Heart left ventricle (tissue), 13 donors: ENCODE data around the gene KMO.

Experiments
- POLR2A ChIP-seq, 2 donors: fragments of 450-650 bp; IDR thresholded peaks; one replicate each; pipeline ENCODE4 v1.6.1; 2017; ENCODE audit warnings: antibody characterized with exemption in 2 of 2, mild to moderate bottlenecking in 2 of 2, moderate library complexity in 2 of 2
- TF ChIP-seq, protein P1 (sequence below), 12 donors: fragments of 200-600 bp; sonication (generic) in 4 of 12; IDR thresholded peaks; one replicate each; pipeline versions ENCODE4 v1.5.0 to v1.8.0; 2018 to 2022; ENCODE audit warnings: antibody characterized with exemption in 12 of 12, mild to moderate bottlenecking in 5 of 12
- donor health status: ischemic (EF 13 %, LVEDD 7.1; RV severe dilation, severe dysfunction).
- donor health status: DM: no; HTN: yes; CAD: no.
- donor health status: DM: no; HTN: no; CAD: no.
- donor health status: ischemic (EF 25% LVEDD 6.9; RV normal size, moderate dysfunction).
- donor health status: ischemic (EF 25% LVEDD 5.7; RV mildly dilated, moderate dysfunction).
- donor health status: ischemic (EF 35%, LVEDD 5.7; RV mildly dilated, moderate dysfunction).
- donor health status: nonischemic (EF 11% LVEDD 7.7; RV severe dilation, severe dysfunction).
- donor health status: DM: yes; HTN: yes; CAD: no.
- donor health status: PGD.
- donor health status: ischemic (EF 29% LVEDD 5.4; RV normal size, mild dysfunction).
- donor health status: nonischemic (EF 23%, LVEDD 6.1; RV moderate dilation, normal function).

DNA sequence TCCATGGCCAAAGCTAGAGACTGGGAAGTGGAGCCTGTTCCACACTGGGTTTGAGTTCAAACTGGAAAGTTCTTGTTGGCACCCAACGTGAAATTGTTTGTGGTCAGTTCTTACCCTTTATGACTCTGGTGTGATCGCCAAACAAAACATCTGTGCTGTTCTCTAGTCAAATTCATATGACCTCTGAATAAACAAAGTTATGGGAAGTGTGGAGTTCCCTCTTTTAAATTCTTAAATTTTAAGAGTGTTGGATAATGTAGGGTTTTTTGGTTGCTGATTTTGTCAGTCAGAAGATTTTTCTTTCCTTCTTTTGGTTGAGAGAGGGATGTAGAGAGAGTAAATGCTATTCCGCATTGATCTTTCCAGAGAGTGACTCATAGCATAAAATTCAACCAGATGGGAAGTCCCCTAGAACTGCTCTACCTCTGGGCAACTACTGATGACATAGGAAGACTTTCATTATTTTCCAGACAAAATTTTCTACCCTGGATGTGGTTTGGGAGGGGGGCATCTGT is 71.6 kb downstream of the KMO start:
- TF ChIP-seq, protein P1, sequence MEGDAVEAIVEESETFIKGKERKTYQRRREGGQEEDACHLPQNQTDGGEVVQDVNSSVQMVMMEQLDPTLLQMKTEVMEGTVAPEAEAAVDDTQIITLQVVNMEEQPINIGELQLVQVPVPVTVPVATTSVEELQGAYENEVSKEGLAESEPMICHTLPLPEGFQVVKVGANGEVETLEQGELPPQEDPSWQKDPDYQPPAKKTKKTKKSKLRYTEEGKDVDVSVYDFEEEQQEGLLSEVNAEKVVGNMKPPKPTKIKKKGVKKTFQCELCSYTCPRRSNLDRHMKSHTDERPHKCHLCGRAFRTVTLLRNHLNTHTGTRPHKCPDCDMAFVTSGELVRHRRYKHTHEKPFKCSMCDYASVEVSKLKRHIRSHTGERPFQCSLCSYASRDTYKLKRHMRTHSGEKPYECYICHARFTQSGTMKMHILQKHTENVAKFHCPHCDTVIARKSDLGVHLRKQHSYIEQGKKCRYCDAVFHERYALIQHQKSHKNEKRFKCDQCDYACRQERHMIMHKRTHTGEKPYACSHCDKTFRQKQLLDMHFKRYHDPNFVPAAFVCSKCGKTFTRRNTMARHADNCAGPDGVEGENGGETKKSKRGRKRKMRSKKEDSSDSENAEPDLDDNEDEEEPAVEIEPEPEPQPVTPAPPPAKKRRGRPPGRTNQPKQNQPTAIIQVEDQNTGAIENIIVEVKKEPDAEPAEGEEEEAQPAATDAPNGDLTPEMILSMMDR (IDR thresholded peaks at IDR 0.05), result no peak
- TF ChIP-seq POLR2A (IDR thresholded peaks at IDR 0.05), result no peak
